Neural progenitor cell (in vitro differentiated cells): ENCODE measurements around the gene FGFRL1. TPM values are rescaled to one million over a fixed set of nuclear protein-coding genes. Genes with fewer than 3 reads are reported as not detected.

Experiments used
- DNase-seq: peaks from one replicate; pipeline ENCODE4 v3.0.0-alpha.2; 2016; ENCODE audit warnings: low spot score
- H2AFZ ChIP-seq: fragments of 200-600 bp; sonication (generic); replicated peaks from 2 replicates; pipeline ENCODE4 v1.6.1; 2016; ENCODE audit warnings: antibody characterized with exemption
- H3F3A ChIP-seq: fragments of 200-600 bp; sonication (generic); 2 replicates; pipeline ENCODE4 v1.6.1; 2016; ENCODE audit warnings: antibody characterized with exemption, low read depth
- H3K27ac ChIP-seq: fragments of 200-600 bp; sonication (generic); 2 replicates; pipeline ENCODE4 v1.5.1; 2016; ENCODE audit warnings: mild to moderate bottlenecking
- H3K27me3 ChIP-seq: fragments of 200-600 bp; sonication (generic); 2 replicates; pipeline ENCODE4 v1.6.1; 2016; ENCODE audit warnings: mild to moderate bottlenecking, moderate library complexity
- H3K36me3 ChIP-seq: fragments of 200-600 bp; sonication (generic); 2 replicates; pipeline ENCODE4 v1.5.1; 2016
- H3K4me1 ChIP-seq: fragments of 200-600 bp; sonication (generic); 2 replicates; pipeline ENCODE4 v1.6.1; 2016; ENCODE audit warnings: mixed run types
- H3K4me2 ChIP-seq: fragments of 200-600 bp; sonication (generic); 2 replicates; pipeline ENCODE4 v1.6.1; 2016
- H3K4me3 ChIP-seq: fragments of 200-600 bp; sonication (generic); 2 replicates; pipeline ENCODE4 v1.5.1; 2016
- H3K79me2 ChIP-seq: fragments of 200-600 bp; sonication (generic); 2 replicates; pipeline ENCODE4 v1.6.1; 2016; ENCODE audit warnings: low read depth
- H3K9ac ChIP-seq: fragments of 200-600 bp; sonication (generic); 2 replicates; pipeline ENCODE4 v1.6.1; 2016
- H3K9me3 ChIP-seq: fragments of 200-600 bp; sonication (generic); 2 replicates; pipeline ENCODE4 v1.5.1; 2016; ENCODE audit warnings: low read depth
- H4K20me1 ChIP-seq: fragments of 200-600 bp; sonication (generic); 2 replicates; pipeline ENCODE4 v1.6.1; 2016; ENCODE audit warnings: low read depth
- H3K27ac Mint-ChIP-seq: 3 replicates; pipeline ENCODE4 v1.8.0; 2021; ENCODE audit warnings: mixed read lengths
- H3K27me3 Mint-ChIP-seq: 2 replicates; pipeline ENCODE4 v1.8.0; 2022; ENCODE audit warnings: low read depth, mild to moderate bottlenecking, inconsistent platforms, moderate library complexity, mixed read lengths; ENCODE audit not compliant: insufficient read depth
- H3K36me3 Mint-ChIP-seq: 3 replicates; pipeline ENCODE4 v1.8.0; 2021; ENCODE audit warnings: mixed read lengths
- H3K4me1 Mint-ChIP-seq: 3 replicates; pipeline ENCODE4 v1.8.0; 2021; ENCODE audit warnings: mixed read lengths
- H3K4me3 Mint-ChIP-seq: 3 replicates; pipeline ENCODE4 v1.8.0; 2021; ENCODE audit warnings: mild to moderate bottlenecking, moderate library complexity, mixed read lengths
- H3K9me3 Mint-ChIP-seq: 3 replicates; pipeline ENCODE4 v1.8.0; 2020; ENCODE audit warnings: mixed read lengths
- CTCF ChIP-seq: fragments of 200-600 bp; sonication (generic); IDR thresholded peaks from 2 replicates; pipeline ENCODE4 v1.5.1; 2017; ENCODE audit warnings: antibody characterized with exemption, mild to moderate bottlenecking
- EZH2 ChIP-seq: fragments of 200-600 bp; sonication (generic); IDR thresholded peaks from 2 replicates; pipeline ENCODE4 v1.6.1; 2017; ENCODE audit warnings: antibody characterized with exemption, mild to moderate bottlenecking, moderate library complexity
- EZH2phosphoT487 ChIP-seq: fragments of 200-600 bp; sonication (generic); IDR thresholded peaks from 2 replicates; pipeline ENCODE4 v1.6.1; 2017; ENCODE audit warnings: antibody characterized with exemption
- total RNA-seq: library from RNA; depleted of rRNA; stranded (reverse); fragments of >200 nt; gene quantifications from 2 replicates; pipeline ENCODE4 v1.2.3, GENCODE V29; 2015; ENCODE audit warnings: low replicate concordance

The FGFRL1 gene
- total RNA-seq, 1 donor from 2014 or later = 9.6 TPM

- H4K20me1 ChIP-seq = peaks cover 6% of the 10 kb centered on the region
- no peaks in the 10 kb centered on the region for H3K27me3 ChIP-seq
- H3K4me1 Mint-ChIP-seq = peaks cover 4% of the 10 kb centered on the region
- H3K36me3 Mint-ChIP-seq = peaks cover 5% of the 10 kb centered on the region
- DNase-seq = no peak
- no peak for TF ChIP-seq EZH2phosphoT487
- TF ChIP-seq EZH2 = no peak
- TF ChIP-seq CTCF = no peak
- no peak overlapping the region for H3K4me3 ChIP-seq
- no peaks in the 10 kb centered on the region for H3K9me3 ChIP-seq
- no peak overlapping the region for H3K4me3 Mint-ChIP-seq
- peaks cover 9% of the 10 kb centered on the region for H3K27me3 Mint-ChIP-seq
- H3K9me3 Mint-ChIP-seq = peaks cover 3% of the 10 kb centered on the region
- no peak overlapping the region for H2AFZ ChIP-seq
- no peak overlapping the region for H3K4me2 ChIP-seq
- peaks cover 5% of the 10 kb centered on the region for H3F3A ChIP-seq
- peaks cover 13% of the 10 kb centered on the region for H3K4me1 ChIP-seq
- no peak overlapping the region for H3K27ac ChIP-seq
- H3K9ac ChIP-seq = no peak overlapping the region
- no peaks in the 10 kb centered on the region for H3K79me2 ChIP-seq
- no peak overlapping the region for H3K27ac Mint-ChIP-seq
- H3K36me3 ChIP-seq = no peaks in the 10 kb centered on the region
These were observed 18.1 kb downstream of the FGFRL1 start for GRCh38 chr4:1029529-1029928.

DNA sequence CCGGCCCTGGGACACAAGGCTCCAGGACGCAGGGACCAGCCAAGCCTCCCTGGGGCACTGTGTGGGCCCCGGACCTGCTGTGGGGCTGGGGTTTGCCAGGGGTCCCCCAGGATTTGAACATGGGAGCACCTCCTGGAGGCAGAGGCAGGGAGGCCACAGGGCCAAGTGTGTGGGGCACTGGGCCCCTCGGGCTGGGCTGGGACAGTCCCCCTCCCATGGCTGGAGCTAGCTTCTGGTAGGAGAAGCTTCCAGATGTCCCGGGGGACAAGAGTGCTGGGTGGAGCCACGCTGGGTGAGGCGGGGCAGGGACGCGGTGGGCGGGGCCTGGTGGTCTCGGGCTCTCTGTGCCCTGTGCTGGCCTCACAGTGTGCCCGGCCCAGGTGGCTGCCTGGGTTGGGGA lies 18.6 kb downstream of the FGFRL1 start:
- H3K27ac Mint-ChIP-seq = no peak overlapping the region
- no peaks in the 10 kb centered on the region for H3K36me3 ChIP-seq
- peaks cover 9% of the 10 kb centered on the region for H3K27me3 Mint-ChIP-seq
- H3K36me3 Mint-ChIP-seq = peaks cover 5% of the 10 kb centered on the region
- no peak overlapping the region for H3K4me2 ChIP-seq
- H3K9me3 Mint-ChIP-seq = peaks cover 3% of the 10 kb centered on the region
- H4K20me1 ChIP-seq = peaks cover 6% of the 10 kb centered on the region
- no peak overlapping the region for H3K4me3 Mint-ChIP-seq
- no peaks in the 10 kb centered on the region for H3K27me3 ChIP-seq
- no peak for DNase-seq
- H3K4me1 Mint-ChIP-seq = peaks cover 4% of the 10 kb centered on the region
- TF ChIP-seq EZH2phosphoT487 = no peak
- TF ChIP-seq EZH2 = no peak
- no peak for TF ChIP-seq CTCF
- no peak overlapping the region for H3K27ac ChIP-seq
- H3K4me1 ChIP-seq = peaks cover 13% of the 10 kb centered on the region
- peaks cover 5% of the 10 kb centered on the region for H3F3A ChIP-seq
- H3K79me2 ChIP-seq = no peaks in the 10 kb centered on the region
- no peak overlapping the region for H2AFZ ChIP-seq
- no peaks in the 10 kb centered on the region for H3K9me3 ChIP-seq
- H3K4me3 ChIP-seq = no peak overlapping the region
- H3K9ac ChIP-seq = no peak overlapping the region

DNA sequence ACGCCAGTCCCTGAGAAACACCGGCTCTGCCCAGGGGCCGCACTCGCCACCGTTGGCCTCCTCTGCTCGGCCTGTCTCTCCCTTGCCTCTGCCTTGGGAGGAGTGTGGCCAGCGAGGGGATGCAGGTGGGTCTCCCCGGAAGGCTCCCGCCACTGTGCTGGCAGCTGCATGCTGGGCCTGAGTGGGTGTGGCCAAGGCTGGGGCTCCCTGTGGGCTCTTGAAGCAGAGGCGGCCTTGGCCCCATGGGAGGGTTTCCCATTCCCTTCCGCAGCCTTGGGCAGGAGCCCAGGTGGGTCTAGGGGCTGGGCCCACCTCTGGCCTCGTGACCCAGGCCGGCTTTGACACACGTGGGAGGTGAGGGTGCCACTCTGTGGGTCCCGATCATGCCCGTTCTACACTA lies 19.1 kb downstream of the FGFRL1 start:
- TF ChIP-seq EZH2 (no peak), EZH2phosphoT487 (no peak), CTCF (no peak)
- peaks cover 5% of the 10 kb centered on the region for H3F3A ChIP-seq
- H3K9me3 ChIP-seq = no peaks in the 10 kb centered on the region
- no peaks in the 10 kb centered on the region for H3K36me3 ChIP-seq
- Mint-ChIP-seq H3K27me3 (peaks cover 9% of the 10 kb centered on the region), H3K36me3 (no peaks in the 10 kb centered on the region), H3K9me3 (peaks cover 3% of the 10 kb centered on the region), H3K27ac (no peak overlapping the region), H3K4me1 (peaks cover 4% of the 10 kb centered on the region), H3K4me3 (no peak overlapping the region)
- no peak overlapping the region for H3K4me3 ChIP-seq
- no peak for DNase-seq
- H4K20me1 ChIP-seq = peaks cover 6% of the 10 kb centered on the region
- H3K79me2 ChIP-seq = no peaks in the 10 kb centered on the region
- H3K4me1 ChIP-seq = peaks cover 17% of the 10 kb centered on the region
- no peaks in the 10 kb centered on the region for H3K27me3 ChIP-seq
- no peak overlapping the region for H3K9ac ChIP-seq
- H3K27ac ChIP-seq = no peak overlapping the region
- no peak overlapping the region for H2AFZ ChIP-seq
- no peak overlapping the region for H3K4me2 ChIP-seq
